ENCODE measurements around the gene ERCC1. TPM values are rescaled to one million over a fixed set of nuclear protein-coding genes. Genes with fewer than 3 reads are reported as not detected.

The ERCC1 gene
- total and polyA plus RNA-seq, 2 of the 13 experiments (the other 11 are each of a cell fraction or from before 2014, with no cell fraction given) = 40.0 to 66.4 TPM

GRCh38 chr19:45443462-45444317 is 20.0 kb upstream of the ERCC1 start (continued):
- TF ChIP-seq, protein P1, sequence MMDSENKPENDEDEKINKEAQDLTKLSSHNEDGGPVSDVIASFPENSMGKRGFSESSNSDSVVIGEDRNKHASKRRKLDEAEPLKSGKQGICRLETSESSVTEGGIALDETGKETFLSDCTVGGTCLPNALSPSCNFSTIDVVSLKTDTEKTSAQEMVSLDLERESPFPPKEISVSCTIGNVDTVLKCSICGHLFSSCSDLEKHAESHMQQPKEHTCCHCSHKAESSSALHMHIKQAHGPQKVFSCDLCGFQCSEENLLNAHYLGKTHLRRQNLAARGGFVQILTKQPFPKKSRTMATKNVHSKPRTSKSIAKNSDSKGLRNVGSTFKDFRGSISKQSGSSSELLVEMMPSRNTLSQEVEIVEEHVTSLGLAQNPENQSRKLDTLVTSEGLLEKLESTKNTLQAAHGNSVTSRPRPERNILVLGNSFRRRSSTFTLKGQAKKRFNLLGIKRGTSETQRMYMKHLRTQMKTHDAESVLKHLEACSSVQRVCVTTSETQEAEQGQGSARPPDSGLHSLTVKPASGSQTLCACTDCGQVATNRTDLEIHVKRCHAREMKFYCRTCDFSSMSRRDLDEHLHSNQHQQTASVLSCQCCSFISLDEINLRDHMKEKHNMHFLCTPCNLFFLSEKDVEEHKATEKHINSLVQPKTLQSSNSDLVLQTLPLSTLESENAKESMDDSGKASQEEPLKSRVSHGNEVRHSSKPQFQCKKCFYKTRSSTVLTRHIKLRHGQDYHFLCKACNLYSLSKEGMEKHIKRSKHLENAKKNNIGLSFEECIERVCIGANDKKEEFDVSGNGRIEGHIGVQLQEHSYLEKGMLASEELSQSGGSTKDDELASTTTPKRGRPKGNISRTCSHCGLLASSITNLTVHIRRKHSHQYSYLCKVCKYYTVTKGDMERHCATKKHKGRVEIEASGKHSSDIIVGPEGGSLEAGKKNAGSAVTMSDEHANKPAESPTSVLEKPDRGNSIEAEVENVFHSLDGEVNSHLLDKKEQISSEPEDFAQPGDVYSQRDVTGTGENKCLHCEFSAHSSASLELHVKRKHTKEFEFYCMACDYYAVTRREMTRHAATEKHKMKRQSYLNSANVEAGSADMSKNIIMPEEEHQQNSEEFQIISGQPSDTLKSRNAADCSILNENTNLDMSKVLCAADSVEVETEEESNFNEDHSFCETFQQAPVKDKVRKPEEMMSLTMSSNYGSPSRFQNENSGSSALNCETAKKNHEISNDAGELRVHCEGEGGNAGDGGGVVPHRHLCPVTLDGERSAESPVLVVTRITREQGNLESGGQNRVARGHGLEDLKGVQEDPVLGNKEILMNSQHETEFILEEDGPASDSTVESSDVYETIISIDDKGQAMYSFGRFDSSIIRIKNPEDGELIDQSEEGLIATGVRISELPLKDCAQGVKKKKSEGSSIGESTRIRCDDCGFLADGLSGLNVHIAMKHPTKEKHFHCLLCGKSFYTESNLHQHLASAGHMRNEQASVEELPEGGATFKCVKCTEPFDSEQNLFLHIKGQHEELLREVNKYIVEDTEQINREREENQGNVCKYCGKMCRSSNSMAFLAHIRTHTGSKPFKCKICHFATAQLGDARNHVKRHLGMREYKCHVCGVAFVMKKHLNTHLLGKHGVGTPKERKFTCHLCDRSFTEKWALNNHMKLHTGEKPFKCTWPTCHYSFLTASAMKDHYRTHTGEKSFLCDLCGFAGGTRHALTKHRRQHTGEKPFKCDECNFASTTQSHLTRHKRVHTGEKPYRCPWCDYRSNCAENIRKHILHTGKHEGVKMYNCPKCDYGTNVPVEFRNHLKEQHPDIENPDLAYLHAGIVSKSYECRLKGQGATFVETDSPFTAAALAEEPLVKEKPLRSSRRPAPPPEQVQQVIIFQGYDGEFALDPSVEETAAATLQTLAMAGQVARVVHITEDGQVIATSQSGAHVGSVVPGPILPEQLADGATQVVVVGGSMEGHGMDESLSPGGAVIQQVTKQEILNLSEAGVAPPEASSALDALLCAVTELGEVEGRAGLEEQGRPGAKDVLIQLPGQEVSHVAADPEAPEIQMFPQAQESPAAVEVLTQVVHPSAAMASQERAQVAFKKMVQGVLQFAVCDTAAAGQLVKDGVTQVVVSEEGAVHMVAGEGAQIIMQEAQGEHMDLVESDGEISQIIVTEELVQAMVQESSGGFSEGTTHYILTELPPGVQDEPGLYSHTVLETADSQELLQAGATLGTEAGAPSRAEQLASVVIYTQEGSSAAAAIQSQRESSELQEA (CRISPR knock-in tag; IDR thresholded peaks at IDR 0.05; ENCODE audit: not compliant biosample characterization) = peak; percentile 39
- TF ChIP-seq CHCHD3 (CRISPR knock-in tag; IDR thresholded peaks at IDR 0.05) (no peak), RNF2 (conservative IDR thresholded peaks at IDR 0.05; ENCODE audit: low read depth) (no peak), MAZ (IDR thresholded peaks at IDR 0.05; ENCODE audit: borderline replicate concordance, low read depth, low read length) (peak; percentile 74), MAZ (CRISPR knock-in tag; IDR thresholded peaks at IDR 0.05; ENCODE audit: low read depth) (peak; percentile 89), DMAP1 (CRISPR knock-in tag; IDR thresholded peaks at IDR 0.05) (peak; percentile 36; the same call in 1 of the 2 replicates), LCORL (IDR thresholded peaks at IDR 0.05) (no peak; the same call in 1 of the 2 replicates), LCORL (CRISPR knock-in tag; IDR thresholded peaks at IDR 0.05) (peak; percentile 95), ERF (CRISPR knock-in tag; IDR thresholded peaks at IDR 0.05) (peak; percentile 81; the same call in 1 of the 2 replicates), FOSL1 (CRISPR knock-in tag; IDR thresholded peaks at IDR 0.05; ENCODE audit: borderline replicate concordance) (no peak), KAT8 (CRISPR knock-in tag; IDR thresholded peaks at IDR 0.05) (peak; percentile 76), HIVEP1 (CRISPR knock-in tag; IDR thresholded peaks at IDR 0.05) (peak; percentile 97), FOSL2 (CRISPR knock-in tag; IDR thresholded peaks at IDR 0.05) (peak; percentile 81), RBM22 (optimal IDR thresholded peaks at IDR 0.05; ENCODE audit: low read length) (no peak)
- TF ChIP-seq, protein P2, sequence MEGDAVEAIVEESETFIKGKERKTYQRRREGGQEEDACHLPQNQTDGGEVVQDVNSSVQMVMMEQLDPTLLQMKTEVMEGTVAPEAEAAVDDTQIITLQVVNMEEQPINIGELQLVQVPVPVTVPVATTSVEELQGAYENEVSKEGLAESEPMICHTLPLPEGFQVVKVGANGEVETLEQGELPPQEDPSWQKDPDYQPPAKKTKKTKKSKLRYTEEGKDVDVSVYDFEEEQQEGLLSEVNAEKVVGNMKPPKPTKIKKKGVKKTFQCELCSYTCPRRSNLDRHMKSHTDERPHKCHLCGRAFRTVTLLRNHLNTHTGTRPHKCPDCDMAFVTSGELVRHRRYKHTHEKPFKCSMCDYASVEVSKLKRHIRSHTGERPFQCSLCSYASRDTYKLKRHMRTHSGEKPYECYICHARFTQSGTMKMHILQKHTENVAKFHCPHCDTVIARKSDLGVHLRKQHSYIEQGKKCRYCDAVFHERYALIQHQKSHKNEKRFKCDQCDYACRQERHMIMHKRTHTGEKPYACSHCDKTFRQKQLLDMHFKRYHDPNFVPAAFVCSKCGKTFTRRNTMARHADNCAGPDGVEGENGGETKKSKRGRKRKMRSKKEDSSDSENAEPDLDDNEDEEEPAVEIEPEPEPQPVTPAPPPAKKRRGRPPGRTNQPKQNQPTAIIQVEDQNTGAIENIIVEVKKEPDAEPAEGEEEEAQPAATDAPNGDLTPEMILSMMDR (CRISPR knock-in tag; IDR thresholded peaks at IDR 0.05) = no peak
- TF ChIP-seq, protein P3, sequence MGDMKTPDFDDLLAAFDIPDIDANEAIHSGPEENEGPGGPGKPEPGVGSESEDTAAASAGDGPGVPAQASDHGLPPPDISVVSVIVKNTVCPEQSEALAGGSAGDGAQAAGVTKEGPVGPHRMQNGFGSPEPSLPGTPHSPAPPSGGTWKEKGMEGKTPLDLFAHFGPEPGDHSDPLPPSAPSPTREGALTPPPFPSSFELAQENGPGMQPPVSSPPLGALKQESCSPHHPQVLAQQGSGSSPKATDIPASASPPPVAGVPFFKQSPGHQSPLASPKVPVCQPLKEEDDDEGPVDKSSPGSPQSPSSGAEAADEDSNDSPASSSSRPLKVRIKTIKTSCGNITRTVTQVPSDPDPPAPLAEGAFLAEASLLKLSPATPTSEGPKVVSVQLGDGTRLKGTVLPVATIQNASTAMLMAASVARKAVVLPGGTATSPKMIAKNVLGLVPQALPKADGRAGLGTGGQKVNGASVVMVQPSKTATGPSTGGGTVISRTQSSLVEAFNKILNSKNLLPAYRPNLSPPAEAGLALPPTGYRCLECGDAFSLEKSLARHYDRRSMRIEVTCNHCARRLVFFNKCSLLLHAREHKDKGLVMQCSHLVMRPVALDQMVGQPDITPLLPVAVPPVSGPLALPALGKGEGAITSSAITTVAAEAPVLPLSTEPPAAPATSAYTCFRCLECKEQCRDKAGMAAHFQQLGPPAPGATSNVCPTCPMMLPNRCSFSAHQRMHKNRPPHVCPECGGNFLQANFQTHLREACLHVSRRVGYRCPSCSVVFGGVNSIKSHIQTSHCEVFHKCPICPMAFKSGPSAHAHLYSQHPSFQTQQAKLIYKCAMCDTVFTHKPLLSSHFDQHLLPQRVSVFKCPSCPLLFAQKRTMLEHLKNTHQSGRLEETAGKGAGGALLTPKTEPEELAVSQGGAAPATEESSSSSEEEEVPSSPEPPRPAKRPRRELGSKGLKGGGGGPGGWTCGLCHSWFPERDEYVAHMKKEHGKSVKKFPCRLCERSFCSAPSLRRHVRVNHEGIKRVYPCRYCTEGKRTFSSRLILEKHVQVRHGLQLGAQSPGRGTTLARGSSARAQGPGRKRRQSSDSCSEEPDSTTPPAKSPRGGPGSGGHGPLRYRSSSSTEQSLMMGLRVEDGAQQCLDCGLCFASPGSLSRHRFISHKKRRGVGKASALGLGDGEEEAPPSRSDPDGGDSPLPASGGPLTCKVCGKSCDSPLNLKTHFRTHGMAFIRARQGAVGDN (CRISPR knock-in tag; IDR thresholded peaks at IDR 0.05) = peak; percentile 77
